BLaER1 treated with 17β-estradiol and CSF1 and Interleukin-3, amounts not matched to agents 10 nM and 100 nM (cell line): ENCODE measurements around the gene LIF.

Source experiments
- H3K27ac ChIP-seq, 11 experiments: shearing (Covaris generic); formaldehyde crosslinking; 2 replicates each; pipeline ENCODE4 v1.8.1; 2022
- H3K27me3 ChIP-seq, 11 experiments: shearing (Covaris generic); formaldehyde crosslinking; 2 replicates each; pipeline ENCODE4 v1.8.1; 2022
- H3K36me3 ChIP-seq, 11 experiments: shearing (Covaris generic); formaldehyde crosslinking; 2 replicates each; pipeline ENCODE4 v1.8.1; 2022
- H3K4me1 ChIP-seq, 10 experiments: shearing (Covaris generic); formaldehyde crosslinking; 2 replicates each; pipeline ENCODE4 v1.8.1; 2022
- H3K4me2 ChIP-seq, 11 experiments: shearing (Covaris generic); formaldehyde crosslinking; 2 replicates each; pipeline ENCODE4 v1.8.1; 2022
- H3K4me3 ChIP-seq, 10 experiments: shearing (Covaris generic); formaldehyde crosslinking; 2 replicates each; pipeline ENCODE4 v1.8.1; 2022
- H3K9ac ChIP-seq, 11 experiments: shearing (Covaris generic); formaldehyde crosslinking; 2 replicates each; pipeline ENCODE4 v1.8.1; 2022
- H3K9me3 ChIP-seq, 11 experiments: shearing (Covaris generic); formaldehyde crosslinking; replicated peaks in 1 of 11; 2 replicates each; pipeline ENCODE4 v1.8.1; 2022
- H4K20me1 ChIP-seq, 11 experiments: shearing (Covaris generic); formaldehyde crosslinking; 2 replicates each; pipeline ENCODE4 v1.8.1; 2022
- Cebpa-rat ChIP-seq, 11 experiments: shearing (Covaris generic); IDR thresholded peaks; 2 replicates each; pipeline ENCODE4 v1.8.1; 2022

The LIF gene

GRCh38 chr22:30265131-30265720 lies 18.7 kb upstream of the LIF start:
- no peaks in the 10 kb centered on the region for H3K9me3 ChIP-seq
- peaks cover 0 to 58% (median 47%) of the 10 kb centered on the region in 11 experiments; a peak in 20 of 22 replicates for H3K36me3 ChIP-seq
- peaks cover 75 to 89% (median 81%) of the 10 kb centered on the region in 10 experiments for H3K4me1 ChIP-seq
- peak overlapping the region; percentile 79 to 100 (median 99) for H3K27ac ChIP-seq
- H3K4me3 ChIP-seq = peak overlapping the region; percentile 56 to 92 (median 76); a peak in 19 of 20 replicates
- peak overlapping the region; percentile 85 to 100 (median 98) for H3K4me2 ChIP-seq
- no peak for TF ChIP-seq Cebpa-rat (IDR thresholded peaks at IDR 0.05)
- H3K27me3 ChIP-seq = no peaks in the 10 kb centered on the region
- peaks cover 0 to 43% (median 8%) of the 10 kb centered on the region in 11 experiments; a peak in 12 of 22 replicates for H4K20me1 ChIP-seq
- H3K9ac ChIP-seq = peak overlapping the region; percentile 83 to 98 (median 96)

DNA sequence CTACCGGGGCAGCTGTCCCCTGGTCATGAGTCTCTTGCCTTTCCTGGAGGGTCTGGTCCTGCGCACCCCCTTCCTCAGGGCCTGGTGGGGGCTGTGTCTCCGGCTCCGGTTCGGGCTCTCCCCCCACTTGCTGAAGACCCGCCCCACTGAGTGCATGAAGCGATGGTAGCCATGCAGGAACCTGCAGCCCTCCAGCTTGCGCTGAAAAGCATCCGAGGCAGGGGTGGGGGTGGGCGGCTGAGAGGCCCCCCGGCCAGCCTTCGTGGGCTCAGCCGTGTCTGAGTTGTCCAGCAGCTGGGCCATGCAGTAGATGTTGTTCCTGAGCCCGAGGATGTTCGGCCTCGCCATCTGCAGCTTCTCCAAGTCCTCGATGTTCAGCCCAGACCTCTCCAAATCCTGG lies 17.3 kb upstream of the LIF start:
- Histone ChIP-seq H3K4me1 (peaks cover 68 to 87% (median 77%) of the 10 kb centered on the region in 10 experiments), H3K4me3 (peak overlapping the region in 9 of 10 experiments; percentile 43 to 92 (median 77); a peak in 16 of 20 replicates)

GRCh38 chr22:30262917-30263741 lies 16.6 kb upstream of the LIF start:
- Histone ChIP-seq H3K4me2 (peak overlapping the region; percentile 85 to 100 (median 98)), H3K4me1 (peaks cover 68 to 87% (median 77%) of the 10 kb centered on the region in 10 experiments), H3K4me3 (peak overlapping the region in 9 of 10 experiments; percentile 43 to 92 (median 77); a peak in 17 of 20 replicates)

More for the DNA sequence above, 17.3 kb upstream of the LIF start:
- Histone ChIP-seq H3K27me3 (no peaks in the 10 kb centered on the region), H3K27ac (peak overlapping the region; percentile 79 to 100 (median 99); a peak in 21 of 22 replicates), H4K20me1 (peaks cover 0 to 43% (median 8%) of the 10 kb centered on the region in 11 experiments; a peak in 12 of 22 replicates), H3K9ac (peak overlapping the region; percentile 83 to 98 (median 96)), H3K4me2 (peak overlapping the region; percentile 85 to 100 (median 98)), H3K9me3 (no peaks in the 10 kb centered on the region), H3K36me3 (peaks cover 0 to 44% (median 36%) of the 10 kb centered on the region in 11 experiments; a peak in 20 of 22 replicates)
- no peak for TF ChIP-seq Cebpa-rat (IDR thresholded peaks at IDR 0.05)

GRCh38 chr22:30262112-30262511 lies 15.6 kb upstream of the LIF start:
- Histone ChIP-seq H3K27me3 (no peaks in the 10 kb centered on the region), H3K9ac (peak overlapping the region in 10 of 11 experiments; percentile 11 to 97 (median 92); a peak in 14 of 22 replicates), H3K36me3 (peaks cover 0 to 41% (median 31%) of the 10 kb centered on the region in 11 experiments; a peak in 20 of 22 replicates), H3K4me2 (peak overlapping the region in 10 of 11 experiments; percentile 85 to 100 (median 98); a peak in 20 of 22 replicates), H3K4me3 (peak overlapping the region in 5 of 10 experiments; percentile 17 to 92 (median 75); a peak in 7 of 20 replicates), H3K9me3 (no peaks in the 10 kb centered on the region), H4K20me1 (peaks cover 0 to 43% (median 8%) of the 10 kb centered on the region in 11 experiments; a peak in 12 of 22 replicates), H3K27ac (peak overlapping the region in 6 of 11 experiments; percentile 2 to 99 (median 34); a peak in 4 of 22 replicates), H3K4me1 (peaks cover 69 to 87% (median 77%) of the 10 kb centered on the region in 10 experiments)
- TF ChIP-seq Cebpa-rat (IDR thresholded peaks at IDR 0.05) = no peak

More at GRCh38 chr22:30262917-30263741, 16.6 kb upstream of the LIF start:
- peak overlapping the region; percentile 40 to 100 (median 99); a peak in 21 of 22 replicates for H3K27ac ChIP-seq
- peaks cover 0 to 41% (median 31%) of the 10 kb centered on the region in 11 experiments; a peak in 20 of 22 replicates for H3K36me3 ChIP-seq
- H3K27me3 ChIP-seq = no peaks in the 10 kb centered on the region
- H4K20me1 ChIP-seq = peaks cover 0 to 43% (median 8%) of the 10 kb centered on the region in 11 experiments; a peak in 12 of 22 replicates
- H3K9me3 ChIP-seq = no peaks in the 10 kb centered on the region
- TF ChIP-seq Cebpa-rat (IDR thresholded peaks at IDR 0.05) = no peak
- H3K9ac ChIP-seq = peak overlapping the region; percentile 83 to 98 (median 96)

DNA sequence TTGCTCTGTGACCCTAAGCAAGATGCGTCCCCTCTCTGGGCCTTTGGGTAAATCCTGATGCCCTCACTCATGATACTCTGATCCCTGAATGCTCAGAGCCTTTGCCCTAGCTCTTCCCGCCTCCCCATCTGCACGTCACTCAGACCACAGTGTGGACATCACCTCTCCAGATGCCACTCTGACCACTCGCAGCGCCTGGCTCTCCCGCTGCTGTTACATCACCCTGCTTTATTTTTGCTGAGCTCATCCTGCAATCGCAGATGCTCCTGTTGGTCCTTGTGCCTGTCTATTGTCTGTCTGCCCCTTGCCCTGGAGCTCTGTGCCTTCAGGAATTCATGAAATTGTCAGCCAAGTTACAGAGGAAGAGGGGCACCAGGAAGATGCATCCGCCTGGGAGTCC lies 14.6 kb upstream of the LIF start:
- Histone ChIP-seq H3K27me3 (no peaks in the 10 kb centered on the region), H3K4me3 (no peak overlapping the region), H3K4me1 (peaks cover 73 to 97% (median 83%) of the 10 kb centered on the region in 10 experiments), H3K36me3 (peaks cover 0 to 41% (median 31%) of the 10 kb centered on the region in 11 experiments; a peak in 20 of 22 replicates), H3K9me3 (no peaks in the 10 kb centered on the region), H4K20me1 (peaks cover 0 to 43% (median 8%) of the 10 kb centered on the region in 11 experiments; a peak in 12 of 22 replicates), H3K27ac (peak overlapping the region in 2 of 11 experiments; percentile 13 to 30; a peak in 1 of 22 replicates), H3K9ac (peak overlapping the region in 3 of 11 experiments; percentile 15 to 97 (median 29); a peak in 2 of 22 replicates), H3K4me2 (peak overlapping the region in 6 of 11 experiments; percentile 97 to 99 (median 98); a peak in 10 of 22 replicates)
- TF ChIP-seq Cebpa-rat (IDR thresholded peaks at IDR 0.05) = no peak

GRCh38 chr22:30260682-30261081 lies 14.1 kb upstream of the LIF start:
- no peak for TF ChIP-seq Cebpa-rat (IDR thresholded peaks at IDR 0.05)
- no peak overlapping the region for H3K4me3 ChIP-seq
- H3K4me2 ChIP-seq = peak overlapping the region in 3 of 11 experiments; percentile 98 to 99 (median 98); a peak in 4 of 22 replicates
- H3K27ac ChIP-seq = no peak overlapping the region
- H3K4me1 ChIP-seq = peaks cover 73 to 100% (median 85%) of the 10 kb centered on the region in 10 experiments
- peak overlapping the region in 2 of 11 experiments; percentile 15 to 33; a peak in 1 of 22 replicates for H3K9ac ChIP-seq
- peaks cover 0 to 43% (median 8%) of the 10 kb centered on the region in 11 experiments; a peak in 12 of 22 replicates for H4K20me1 ChIP-seq
- H3K27me3 ChIP-seq = no peaks in the 10 kb centered on the region
- peaks cover 0 to 41% (median 31%) of the 10 kb centered on the region in 11 experiments; a peak in 20 of 22 replicates for H3K36me3 ChIP-seq
- H3K9me3 ChIP-seq = no peaks in the 10 kb centered on the region

DNA sequence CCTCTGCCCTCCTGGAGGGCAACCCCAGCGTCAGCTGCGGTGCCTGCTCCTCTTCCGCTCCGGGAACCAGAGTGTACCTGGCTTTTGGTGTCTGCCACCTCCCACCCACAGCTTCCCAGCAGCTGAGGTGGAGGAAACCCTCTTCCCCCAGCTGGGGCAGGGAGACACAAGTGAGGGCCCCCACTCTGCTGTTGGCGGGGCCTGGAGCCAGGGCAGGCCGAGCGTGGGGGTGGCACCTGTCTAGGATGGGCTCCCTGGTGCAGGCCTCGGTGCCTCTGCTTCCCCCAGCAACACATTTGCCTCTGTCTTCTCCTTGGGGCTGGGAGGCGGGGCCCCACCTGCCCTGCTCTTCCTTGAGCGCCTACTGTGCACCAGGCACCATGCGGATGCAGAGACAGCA lies 13.7 kb upstream of the LIF start:
- Histone ChIP-seq H3K4me2 (0 out of 22 replicates have a peak overlapping the region, but pooled peaks of 2 of the 11 experiments have one; percentile 98), H3K4me3 (no peak overlapping the region), H3K4me1 (peaks cover 69 to 96% (median 81%) of the 10 kb centered on the region in 10 experiments), H4K20me1 (peaks cover 0 to 41% (median 8%) of the 10 kb centered on the region in 11 experiments; a peak in 12 of 22 replicates), H3K9ac (no peak overlapping the region), H3K9me3 (no peaks in the 10 kb centered on the region), H3K27me3 (no peaks in the 10 kb centered on the region), H3K36me3 (peaks cover 0 to 39% (median 31%) of the 10 kb centered on the region in 11 experiments; a peak in 20 of 22 replicates), H3K27ac (no peak overlapping the region)
- TF ChIP-seq Cebpa-rat (IDR thresholded peaks at IDR 0.05) = no peak

GRCh38 chr22:30254314-30254713 lies 7.8 kb upstream of the LIF start:
- Histone ChIP-seq H3K9ac (0 out of 22 replicates have a peak overlapping the region, but pooled peaks of 1 of the 11 experiments have one; percentile 10), H3K4me2 (peak overlapping the region in 8 of 11 experiments; percentile 69 to 83 (median 77); a peak in 10 of 22 replicates), H3K4me1 (peaks cover 52 to 79% (median 67%) of the 10 kb centered on the region in 10 experiments)

More at GRCh38 chr22:30254314-30254713, 7.8 kb upstream of the LIF start:
- Histone ChIP-seq H3K27ac (no peak overlapping the region), H3K36me3 (no peaks in the 10 kb centered on the region), H3K27me3 (peaks cover 0 to 17% (median 0%) of the 10 kb centered on the region in 11 experiments; a peak in 3 of 22 replicates), H3K4me3 (no peak overlapping the region), H4K20me1 (peaks cover 0 to 21% (median 0%) of the 10 kb centered on the region in 11 experiments; a peak in 2 of 22 replicates), H3K9me3 (no peaks in the 10 kb centered on the region)
- TF ChIP-seq Cebpa-rat (IDR thresholded peaks at IDR 0.05) = no peak
